HG03135 (cell line): Measurements from ENCODE around the gene FBXO34.

Source experiments
- ATAC-seq: cut with Tn5 transposase; IDR thresholded peaks from one replicate; pipeline ENCODE4 v1.9.1; 2021; ENCODE audit warnings: mild to moderate bottlenecking, moderate library complexity; ENCODE audit not compliant: unreplicated experiment

FBXO34 gene

GRCh38 chr14:55272387-55272786 is 1.2 kb downstream of the FBXO34 start:
- no peak for ATAC-seq

DNA sequence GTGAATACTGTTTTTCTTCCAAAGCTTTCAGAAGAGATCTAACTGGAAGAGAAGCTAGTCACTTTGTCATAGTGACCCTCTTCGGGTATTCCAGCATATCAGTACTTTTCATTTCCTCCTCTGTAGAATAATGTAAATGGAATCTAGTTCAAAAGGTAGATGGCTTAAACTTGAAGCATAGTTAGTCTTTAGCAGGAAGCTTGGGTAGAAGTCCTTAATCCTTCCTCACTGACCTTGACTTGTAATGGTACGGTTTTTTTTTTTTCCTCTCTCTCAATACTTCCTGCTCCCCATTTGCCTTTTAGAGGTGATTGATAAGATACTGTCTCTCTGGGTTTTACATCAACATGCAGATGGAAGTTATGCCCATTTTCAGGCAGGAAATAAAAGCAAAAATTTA is 1.7 kb downstream of the FBXO34 start:
- no peak for ATAC-seq

DNA sequence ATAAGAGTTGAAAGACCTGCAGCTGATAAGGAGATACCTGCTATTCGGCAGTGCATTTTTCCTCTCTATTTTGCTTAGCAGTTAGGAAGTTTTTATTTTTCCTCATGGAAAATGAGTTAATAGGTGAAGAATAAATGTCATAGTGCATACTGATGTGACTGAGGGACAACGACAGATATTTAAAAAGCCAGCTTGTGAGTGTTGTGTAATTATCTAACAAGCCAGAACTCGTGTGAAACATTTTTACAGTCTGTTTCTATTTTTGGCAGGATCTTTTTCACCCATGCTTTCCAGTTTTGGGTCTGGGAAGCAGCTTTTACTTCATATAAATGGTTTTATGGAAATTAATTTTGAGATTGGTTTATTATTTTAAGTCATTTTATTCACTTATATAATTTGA is 2.9 kb downstream of the FBXO34 start:
- ATAC-seq, result no peak

DNA sequence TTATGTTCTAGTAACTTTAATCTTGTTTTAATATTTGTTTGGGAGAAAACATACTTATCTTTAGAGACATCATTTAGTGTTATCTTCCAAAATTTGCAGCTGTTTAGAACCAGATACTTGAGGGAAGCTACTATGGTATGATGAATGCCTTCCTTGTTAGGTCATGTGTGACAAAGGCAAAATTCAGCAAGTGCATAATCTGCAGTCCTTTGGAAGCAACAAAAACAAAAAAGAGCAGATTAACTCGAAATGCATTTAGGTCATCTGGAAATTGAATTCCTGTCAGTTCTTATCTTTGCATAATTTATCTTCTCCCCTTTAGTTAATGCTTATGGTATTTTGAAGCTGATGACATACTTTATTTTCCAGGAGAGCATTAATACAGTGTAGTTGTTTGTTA is 3.5 kb downstream of the FBXO34 start:
- ATAC-seq, result no peak

- no peak for ATAC-seq
Observed at GRCh38 chr14:55276736-55277135, 5.5 kb downstream of the FBXO34 start.

- peak; percentile 79 for ATAC-seq
Observed at GRCh38 chr14:55277972-55278740, 6.9 kb downstream of the FBXO34 start.

GRCh38 chr14:55279384-55279783 is 8.2 kb downstream of the FBXO34 start:
- ATAC-seq, result no peak

GRCh38 chr14:55281316-55281839 is 10.2 kb downstream of the FBXO34 start:
- no peak for ATAC-seq

GRCh38 chr14:55285048-55285652 is 13.9 kb downstream of the FBXO34 start:
- no peak for ATAC-seq

- no peak for ATAC-seq
Observed at GRCh38 chr14:55288439-55288838, 17.2 kb downstream of the FBXO34 start.

GRCh38 chr14:55291480-55292081 is 20.4 kb downstream of the FBXO34 start:
- no peak for ATAC-seq

- no peak for ATAC-seq
Observed at GRCh38 chr14:55294603-55295002, 23.4 kb downstream of the FBXO34 start.

DNA sequence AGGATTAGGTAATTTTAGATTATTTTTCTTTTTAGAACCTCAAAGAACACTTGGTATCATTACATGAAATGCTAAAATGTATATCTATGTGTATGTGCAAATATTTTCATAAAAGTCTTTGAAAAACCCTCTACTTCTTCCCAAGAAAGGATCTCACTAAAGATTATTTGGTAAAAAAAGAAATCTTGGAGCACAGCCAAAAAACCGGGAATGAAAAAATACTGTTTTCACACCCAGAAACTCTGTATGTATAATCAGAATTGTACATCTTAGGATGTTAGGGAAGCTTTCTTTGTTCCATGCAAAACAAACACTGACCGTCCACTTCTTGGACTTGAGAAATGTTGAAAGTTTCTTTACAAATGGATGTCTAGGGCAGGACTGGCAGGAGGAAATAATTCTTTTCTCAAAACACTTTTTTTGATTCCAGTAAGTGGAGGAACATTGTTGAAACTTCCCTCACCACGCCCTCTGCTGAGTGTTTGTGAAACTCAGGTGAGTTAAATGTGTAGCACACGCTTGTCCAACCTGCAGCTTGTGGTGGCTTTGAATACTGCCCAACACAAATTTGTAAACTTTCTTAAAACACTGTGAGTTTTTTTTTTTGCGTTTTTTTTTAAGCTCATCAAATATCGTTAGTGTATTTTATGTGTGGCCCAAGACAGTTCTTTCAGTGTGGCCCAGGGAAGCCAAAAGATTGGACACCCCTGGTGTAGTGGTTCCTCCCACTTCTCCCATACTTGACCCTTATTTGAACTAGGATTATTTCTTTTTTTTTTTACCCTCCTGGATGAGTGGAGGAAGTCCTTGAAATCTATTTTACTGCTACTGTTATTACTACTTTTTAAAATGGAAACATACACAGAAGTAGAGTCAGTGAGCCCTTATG is 26.6 kb downstream of the FBXO34 start:
- no peak for ATAC-seq

GRCh38 chr14:55298500-55298822 is 27.2 kb downstream of the FBXO34 start:
- no peak for ATAC-seq

DNA sequence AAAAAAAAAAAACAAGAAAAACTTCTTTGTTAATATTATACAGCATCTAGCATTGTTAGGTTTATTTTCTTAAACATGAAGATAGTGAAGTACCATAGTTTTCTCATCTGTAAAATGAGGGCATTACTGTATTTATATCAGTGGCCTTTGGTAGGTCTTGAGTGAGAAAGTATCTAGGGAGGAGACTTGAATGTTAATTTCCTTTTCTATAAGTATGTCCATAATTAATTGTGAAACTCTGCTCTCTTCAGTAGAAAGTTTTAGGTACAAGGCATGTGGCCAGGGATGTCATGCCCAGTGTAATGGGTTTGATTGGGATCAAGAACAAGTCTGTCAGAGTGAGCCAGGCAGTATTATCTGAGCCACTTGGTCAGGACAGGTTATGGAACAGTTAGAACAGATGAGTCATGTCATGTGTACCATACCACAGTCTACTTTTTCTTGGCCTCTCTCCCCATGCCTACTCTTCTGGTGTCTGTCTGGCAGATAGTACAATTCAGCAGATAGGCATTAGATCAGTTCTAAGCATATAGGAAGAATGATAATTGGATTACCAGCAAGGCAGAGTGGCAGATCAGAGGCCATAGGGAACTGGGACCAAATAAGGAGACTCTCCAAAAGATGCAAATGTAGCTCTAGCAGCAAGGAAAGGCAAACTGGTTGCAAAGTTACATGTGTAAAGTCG is 30.4 kb downstream of the FBXO34 start:
- ATAC-seq, result peak; percentile 47

GRCh38 chr14:55302367-55303124 is 31.3 kb downstream of the FBXO34 start:
- no peak for ATAC-seq

DNA sequence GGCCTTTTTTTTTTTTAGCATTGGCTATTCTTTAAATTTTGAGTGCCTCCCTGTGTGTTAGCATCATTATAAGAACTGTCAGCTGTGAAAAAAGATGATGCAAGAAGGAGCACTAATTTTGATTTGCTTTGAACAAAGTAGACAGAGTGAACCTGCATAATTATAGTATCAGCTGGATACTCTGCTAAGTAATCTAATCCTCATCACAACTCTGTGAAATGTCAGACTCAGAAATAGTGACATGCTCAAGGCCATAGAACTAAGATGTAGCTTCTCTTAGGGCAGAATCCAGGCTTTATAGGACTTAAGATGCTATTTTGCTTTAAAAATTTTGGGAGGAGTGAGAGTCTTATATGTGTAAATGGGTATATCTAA is 31.9 kb downstream of the FBXO34 start:
- ATAC-seq, result no peak

DNA sequence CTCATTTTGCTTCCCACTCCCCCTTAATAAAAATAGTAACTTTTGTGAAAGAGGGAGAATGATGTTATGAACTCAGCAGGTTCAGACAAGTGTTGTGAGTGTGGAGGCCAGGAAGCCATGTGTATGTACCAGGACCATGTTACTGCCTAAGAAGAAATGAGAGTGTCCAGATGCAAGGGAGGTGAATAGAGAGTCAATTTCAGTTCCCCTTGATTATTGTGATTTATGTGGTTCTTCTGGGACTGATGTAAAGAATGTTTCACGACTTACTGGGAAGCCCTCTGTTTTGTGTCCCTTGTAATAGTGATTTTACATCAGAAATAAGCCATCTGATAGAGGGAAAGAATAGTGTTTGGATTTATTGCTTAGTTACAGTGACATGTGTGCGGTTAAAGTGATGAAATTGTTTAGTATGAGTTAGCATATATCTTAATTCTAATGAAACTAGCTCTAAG is 32.5 kb downstream of the FBXO34 start:
- ATAC-seq, result no peak

- ATAC-seq, result no peak
Observed at GRCh38 chr14:55306938-55307589, 35.8 kb downstream of the FBXO34 start.
